Suprapubic skin (tissue), 4 donors: ENCODE results near the gene DSC1. TPM values are rescaled to one million over a fixed set of nuclear protein-coding genes. Genes with fewer than 3 reads are reported as not detected.
"Not testable (repeated sequence)": the region's sequence is repeated elsewhere in the genome, so short reads cannot be mapped to it uniquely, and the experiment has no call there.

ENCODE experiments used
- DNase-seq, 2 donors: peaks; one replicate each; pipeline ENCODE4 v3.0.0-alpha.2; 2019; ENCODE audit warnings: low spot score in 2 of 2
- H3K27ac ChIP-seq: fragments of 200-600 bp; sonication (generic); one replicate; pipeline ENCODE4 v1.5.1; 2019
- H3K27me3 ChIP-seq: fragments of 200-600 bp; sonication (generic); one replicate; pipeline ENCODE4 v1.5.1; 2019
- H3K36me3 ChIP-seq: fragments of 200-600 bp; sonication (generic); one replicate; pipeline ENCODE4 v1.5.1; 2019
- H3K4me1 ChIP-seq: fragments of 200-600 bp; sonication (generic); one replicate; pipeline ENCODE4 v1.5.1; 2019
- H3K4me3 ChIP-seq: fragments of 200-600 bp; sonication (generic); one replicate; pipeline ENCODE4 v1.5.1; 2019; ENCODE audit warnings: mild to moderate bottlenecking
- H3K9me3 ChIP-seq: fragments of 200-600 bp; sonication (generic); one replicate; pipeline ENCODE4 v1.5.1; 2019
- CTCF ChIP-seq, 2 donors: fragments of 200-600 bp in 1 of 2; fragments of 450-650 bp in 1 of 2; sonication (generic) in 1 of 2; IDR thresholded peaks; one replicate each; pipeline ENCODE4 v1.5.1; 2016 to 2019; ENCODE audit warnings: antibody characterized with exemption in 2 of 2, mild to moderate bottlenecking in 1 of 2, moderate library complexity in 1 of 2
- EP300 ChIP-seq: sonication (generic); formaldehyde crosslinking; IDR thresholded peaks from one replicate; pipeline ENCODE4 v1.6.1; 2017; ENCODE audit warnings: antibody characterized with exemption
- POLR2A ChIP-seq, 2 donors: fragments of 450-650 bp; IDR thresholded peaks; one replicate each; pipeline ENCODE4 v1.6.1; 2017; ENCODE audit warnings: antibody characterized with exemption in 2 of 2, mild to moderate bottlenecking in 2 of 2, moderate library complexity in 2 of 2
- POLR2AphosphoS5 ChIP-seq, 3 donors: sonication (generic); formaldehyde crosslinking; IDR thresholded peaks; one replicate each; pipeline ENCODE4 v1.6.1; 2017; ENCODE audit warnings: antibody characterized with exemption in 3 of 3
- WGBS: methylation state at CpG from one replicate; pipeline ENCODE4 v1.1.5; 2018; 5-methylcytosine and 5-hydroxymethylcytosine counted together
- total RNA-seq, 4 donors: library from RNA; depleted of rRNA; stranded (reverse); fragments of >200 nt; gene quantifications; one replicate each; pipeline ENCODE4 v1.1.0, GENCODE V29; 2016

Gene DSC1
- total RNA-seq, 4 donors from 2014 or later, result 120 to 640 (median 465) TPM

GRCh38 chr18:31125878-31126277 lies 36.8 kb downstream of the DSC1 start:
- no peak overlapping the region for H3K4me3 ChIP-seq
- WGBS, result 70% methylated on average over 1 of the region's 1 CpG
- TF ChIP-seq POLR2A (IDR thresholded peaks at IDR 0.05) (no peak), EP300 (no peak), POLR2AphosphoS5 (IDR thresholded peaks at IDR 0.05) (no peak)

GRCh38 chr18:31123125-31123524 lies 39.5 kb downstream of the DSC1 start:
- H3K27ac ChIP-seq, H3K4me1 ChIP-seq, H3K27me3 ChIP-seq, H3K36me3 ChIP-seq, H3K9me3 ChIP-seq, H3K4me3 ChIP-seq, DNase-seq: not testable (repeated sequence)
- WGBS, result 57% methylated on average over 2 of the region's 2 CpGs

More at GRCh38 chr18:31125878-31126277, 36.8 kb downstream of the DSC1 start:
- DNase-seq, result no peak
- Histone ChIP-seq H3K27ac (no peak overlapping the region), H3K27me3 (no peaks in the 10 kb centered on the region), H3K36me3 (no peaks in the 10 kb centered on the region), H3K9me3 (no peaks in the 10 kb centered on the region), H3K4me1 (no peaks in the 10 kb centered on the region)

- H3K36me3 ChIP-seq, result no peaks in the 10 kb centered on the region
- H3K4me3 ChIP-seq, result no peak overlapping the region
- no peaks in the 10 kb centered on the region for H3K4me1 ChIP-seq
- DNase-seq, result no peak
- no peak for TF ChIP-seq CTCF (IDR thresholded peaks at IDR 0.05)
- no peak for TF ChIP-seq EP300
- no peak for TF ChIP-seq POLR2AphosphoS5 (IDR thresholded peaks at IDR 0.05)
- no peak for TF ChIP-seq POLR2A (IDR thresholded peaks at IDR 0.05)
- H3K9me3 ChIP-seq, result no peaks in the 10 kb centered on the region
- no peak overlapping the region for H3K27ac ChIP-seq
- H3K27me3 ChIP-seq, result no peaks in the 10 kb centered on the region
- WGBS, result 73% methylated on average over 2 of the region's 2 CpGs
These were observed 42.1 kb downstream of the DSC1 start for GRCh38 chr18:31120594-31120993.

GRCh38 chr18:31116853-31117595 lies 45.6 kb downstream of the DSC1 start:
- TF ChIP-seq POLR2AphosphoS5 (IDR thresholded peaks at IDR 0.05) (no peak), EP300 (no peak)
- 78% methylated on average over 2 of the region's 2 CpGs for WGBS
- Histone ChIP-seq H3K36me3 (no peaks in the 10 kb centered on the region), H3K27ac (no peak overlapping the region), H3K4me1 (no peaks in the 10 kb centered on the region), H3K9me3 (no peaks in the 10 kb centered on the region), H3K27me3 (no peaks in the 10 kb centered on the region), H3K4me3 (no peak overlapping the region)
- DNase-seq, result no peak

GRCh38 chr18:31112804-31113203 lies 49.9 kb downstream of the DSC1 start:
- Histone ChIP-seq H3K27me3 (no peaks in the 10 kb centered on the region), H3K4me1 (no peaks in the 10 kb centered on the region), H3K9me3 (no peaks in the 10 kb centered on the region), H3K4me3 (no peak overlapping the region), H3K27ac (no peak overlapping the region), H3K36me3 (no peaks in the 10 kb centered on the region)
- no peak for DNase-seq
- WGBS, result 84% methylated on average over 2 of the region's 2 CpGs
- TF ChIP-seq POLR2AphosphoS5 (IDR thresholded peaks at IDR 0.05), result no peak
- TF ChIP-seq CTCF (IDR thresholded peaks at IDR 0.05), result no peak
- no peak for TF ChIP-seq EP300
- no peak for TF ChIP-seq POLR2A (IDR thresholded peaks at IDR 0.05)

- H3K27me3 ChIP-seq, result peaks cover 8% of the 10 kb centered on the region
- peaks cover 15% of the 10 kb centered on the region for H3K4me1 ChIP-seq
- H3K36me3 ChIP-seq, result no peaks in the 10 kb centered on the region
- WGBS, result 93% methylated on average over 3 of the region's 3 CpGs
- H3K4me3 ChIP-seq, result no peak overlapping the region
- H3K27ac ChIP-seq, result no peak overlapping the region
- TF ChIP-seq POLR2A (IDR thresholded peaks at IDR 0.05) (no peak), POLR2AphosphoS5 (IDR thresholded peaks at IDR 0.05) (no peak), CTCF (IDR thresholded peaks at IDR 0.05) (no peak), EP300 (no peak)
- H3K9me3 ChIP-seq, result no peaks in the 10 kb centered on the region
- DNase-seq, result no peak
These were observed 56.9 kb downstream of the DSC1 start for GRCh38 chr18:31105733-31106132.
